Suprapubic skin (tissue), 4 donors: ENCODE data around the gene CEP85L. TPM values are rescaled to one million over a fixed set of nuclear protein-coding genes. Genes with fewer than 3 reads are reported as not detected.

Experiments
- DNase-seq, 2 donors: peaks; one replicate each; pipeline ENCODE4 v3.0.0-alpha.2; 2019; ENCODE audit warnings: low spot score in 2 of 2
- H3K27ac ChIP-seq: fragments of 200-600 bp; sonication (generic); one replicate; pipeline ENCODE4 v1.5.1; 2019
- H3K27me3 ChIP-seq: fragments of 200-600 bp; sonication (generic); one replicate; pipeline ENCODE4 v1.5.1; 2019
- H3K36me3 ChIP-seq: fragments of 200-600 bp; sonication (generic); one replicate; pipeline ENCODE4 v1.5.1; 2019
- H3K4me1 ChIP-seq: fragments of 200-600 bp; sonication (generic); one replicate; pipeline ENCODE4 v1.5.1; 2019
- H3K4me3 ChIP-seq: fragments of 200-600 bp; sonication (generic); one replicate; pipeline ENCODE4 v1.5.1; 2019; ENCODE audit warnings: mild to moderate bottlenecking
- H3K9me3 ChIP-seq: fragments of 200-600 bp; sonication (generic); one replicate; pipeline ENCODE4 v1.5.1; 2019
- CTCF ChIP-seq, 2 donors: fragments of 200-600 bp in 1 of 2; fragments of 450-650 bp in 1 of 2; sonication (generic) in 1 of 2; IDR thresholded peaks; one replicate each; pipeline ENCODE4 v1.5.1; 2016 to 2019; ENCODE audit warnings: antibody characterized with exemption in 2 of 2, mild to moderate bottlenecking in 1 of 2, moderate library complexity in 1 of 2
- EP300 ChIP-seq: sonication (generic); formaldehyde crosslinking; IDR thresholded peaks from one replicate; pipeline ENCODE4 v1.6.1; 2017; ENCODE audit warnings: antibody characterized with exemption
- POLR2A ChIP-seq, 2 donors: fragments of 450-650 bp; IDR thresholded peaks; one replicate each; pipeline ENCODE4 v1.6.1; 2017; ENCODE audit warnings: antibody characterized with exemption in 2 of 2, mild to moderate bottlenecking in 2 of 2, moderate library complexity in 2 of 2
- POLR2AphosphoS5 ChIP-seq, 3 donors: sonication (generic); formaldehyde crosslinking; IDR thresholded peaks; one replicate each; pipeline ENCODE4 v1.6.1; 2017; ENCODE audit warnings: antibody characterized with exemption in 3 of 3
- WGBS: methylation state at CpG from one replicate; pipeline ENCODE4 v1.1.5; 2018; 5-methylcytosine and 5-hydroxymethylcytosine counted together
- total RNA-seq, 4 donors: library from RNA; depleted of rRNA; stranded (reverse); fragments of >200 nt; gene quantifications; one replicate each; pipeline ENCODE4 v1.1.0, GENCODE V29; 2016

The CEP85L gene
- total RNA-seq, 4 donors from 2014 or later: 4.7 to 9.5 (median 5.3) TPM

GRCh38 chr6:118677193-118677592, 25.8 kb upstream of the CEP85L start:
- TF ChIP-seq POLR2A (IDR thresholded peaks at IDR 0.05): no peak
- H3K4me3 ChIP-seq: no peak overlapping the region
- H3K27ac ChIP-seq: no peak overlapping the region
- no peaks in the 10 kb centered on the region for H3K36me3 ChIP-seq
- H3K9me3 ChIP-seq: no peaks in the 10 kb centered on the region
- 54% methylated on average over 4 of the region's 4 CpGs for WGBS
- no peaks in the 10 kb centered on the region for H3K4me1 ChIP-seq
- no peaks in the 10 kb centered on the region for H3K27me3 ChIP-seq
- no peak for DNase-seq

- WGBS: 74% methylated on average over 1 of the region's 1 CpG
- Histone ChIP-seq H3K27me3 (no peaks in the 10 kb centered on the region), H3K4me3 (no peak overlapping the region), H3K4me1 (no peaks in the 10 kb centered on the region), H3K27ac (no peak overlapping the region), H3K9me3 (no peaks in the 10 kb centered on the region), H3K36me3 (no peaks in the 10 kb centered on the region)
- TF ChIP-seq POLR2AphosphoS5 (IDR thresholded peaks at IDR 0.05): no peak
- no peak for TF ChIP-seq EP300
- TF ChIP-seq POLR2A (IDR thresholded peaks at IDR 0.05): no peak
- TF ChIP-seq CTCF (IDR thresholded peaks at IDR 0.05): no peak
- DNase-seq: no peak
Observed at GRCh38 chr6:118675225-118675624, 23.8 kb upstream of the CEP85L start.

- no peak for DNase-seq
- Histone ChIP-seq H3K36me3 (no peaks in the 10 kb centered on the region), H3K27ac (no peak overlapping the region), H3K9me3 (no peaks in the 10 kb centered on the region), H3K4me3 (no peak overlapping the region), H3K27me3 (no peaks in the 10 kb centered on the region), H3K4me1 (no peaks in the 10 kb centered on the region)
- whole genome bisulfite sequencing: 90% methylated on average over 1 of the region's 1 CpG
- TF ChIP-seq POLR2A (IDR thresholded peaks at IDR 0.05) (no peak), CTCF (IDR thresholded peaks at IDR 0.05) (no peak), POLR2AphosphoS5 (IDR thresholded peaks at IDR 0.05) (no peak), EP300 (no peak)
Observed at GRCh38 chr6:118674772-118675171, 23.4 kb upstream of the CEP85L start.

- no peaks in the 10 kb centered on the region for H3K36me3 ChIP-seq
- H3K27ac ChIP-seq: no peak overlapping the region
- 90% methylated on average over 2 of the region's 2 CpGs for WGBS
- H3K4me3 ChIP-seq: no peak overlapping the region
- no peak for DNase-seq
- TF ChIP-seq POLR2AphosphoS5 (IDR thresholded peaks at IDR 0.05) (no peak), CTCF (IDR thresholded peaks at IDR 0.05) (no peak), EP300 (no peak), POLR2A (IDR thresholded peaks at IDR 0.05) (no peak)
- no peaks in the 10 kb centered on the region for H3K27me3 ChIP-seq
- no peaks in the 10 kb centered on the region for H3K4me1 ChIP-seq
- no peaks in the 10 kb centered on the region for H3K9me3 ChIP-seq
Observed at GRCh38 chr6:118672678-118673077, 21.3 kb upstream of the CEP85L start.

GRCh38 chr6:118669561-118669960, 18.2 kb upstream of the CEP85L start:
- H3K9me3 ChIP-seq: no peaks in the 10 kb centered on the region
- H3K27ac ChIP-seq: no peak overlapping the region
- H3K27me3 ChIP-seq: no peaks in the 10 kb centered on the region
- H3K36me3 ChIP-seq: no peaks in the 10 kb centered on the region
- TF ChIP-seq POLR2A (IDR thresholded peaks at IDR 0.05): no peak
- TF ChIP-seq POLR2AphosphoS5 (IDR thresholded peaks at IDR 0.05): no peak
- TF ChIP-seq CTCF (IDR thresholded peaks at IDR 0.05): no peak
- TF ChIP-seq EP300: no peak
- no peak overlapping the region for H3K4me3 ChIP-seq
- DNase-seq: no peak
- WGBS: 95% methylated on average over 1 of the region's 1 CpG
- H3K4me1 ChIP-seq: no peaks in the 10 kb centered on the region

- no peak for DNase-seq
- H3K4me3 ChIP-seq: no peak overlapping the region
- no peak overlapping the region for H3K27ac ChIP-seq
- 35% methylated on average over 1 of the region's 1 CpG for WGBS
- no peaks in the 10 kb centered on the region for H3K9me3 ChIP-seq
- H3K4me1 ChIP-seq: no peaks in the 10 kb centered on the region
- TF ChIP-seq POLR2A (IDR thresholded peaks at IDR 0.05) (no peak), EP300 (no peak), CTCF (IDR thresholded peaks at IDR 0.05) (no peak), POLR2AphosphoS5 (IDR thresholded peaks at IDR 0.05) (no peak)
- no peaks in the 10 kb centered on the region for H3K36me3 ChIP-seq
- no peaks in the 10 kb centered on the region for H3K27me3 ChIP-seq
Observed at GRCh38 chr6:118668761-118669385, 17.5 kb upstream of the CEP85L start.
